Cardiac muscle cell (in vitro differentiated cells and primary cell): ENCODE results near the gene SF1. TPM values are rescaled to one million over a fixed set of nuclear protein-coding genes. Genes with fewer than 3 reads are reported as not detected.

Experiments used
- DNase-seq, 2 donors: peaks; one replicate each; pipeline versions ENCODE4 v3.0.0 to v3.0.0-alpha.2; 2010 to 2017; ENCODE audit warnings: low read depth in 1 of 2, low spot score in 1 of 2
- H3K27ac ChIP-seq: fragments of 200-600 bp; sonication (generic); 2 replicates; pipeline ENCODE4 v1.5.1; 2016
- H3K27me3 ChIP-seq: fragments of 200-600 bp; sonication (generic); 2 replicates; pipeline ENCODE4 v1.6.0; 2016; ENCODE audit warnings: control low read depth
- H3K36me3 ChIP-seq: fragments of 200-600 bp; sonication (generic); 2 replicates; pipeline ENCODE4 v1.5.1; 2016; ENCODE audit warnings: control low read depth
- H3K4me1 ChIP-seq: fragments of 200-600 bp; sonication (generic); 2 replicates; pipeline ENCODE4 v1.8.1; 2017; ENCODE audit warnings: low read depth, mild to moderate bottlenecking, mixed run types
- H3K4me3 ChIP-seq: fragments of 200-600 bp; sonication (generic); 2 replicates; pipeline ENCODE4 v1.5.1; 2016; ENCODE audit warnings: mild to moderate bottlenecking
- H3K9me3 ChIP-seq: fragments of 200-600 bp; sonication (generic); 2 replicates; pipeline ENCODE4 v1.5.1; 2017; ENCODE audit warnings: low read depth, mild to moderate bottlenecking, control low read depth
- CTCF ChIP-seq: IDR thresholded peaks from 2 replicates; pipeline ENCODE4 v1.5.1; 2012; ENCODE audit warnings: low read depth, mild to moderate bottlenecking, low read length
- polyA plus RNA-seq: library from polyadenylated mRNA; unstranded; fragments of >200 nt; fragmentation: Nextera tagmentation; extraction: Ambion mirVana; gene quantifications from 2 replicates; pipeline ENCODE4 v1.2.1, GENCODE V29; 2016
- total RNA-seq: library from RNA; depleted of rRNA; stranded (reverse); fragments of >200 nt; gene quantifications from 2 replicates; pipeline ENCODE4 v1.2.3, GENCODE V29; 2016

Gene SF1
- total and polyA plus RNA-seq, 2 experiments from 2014 or later = 143 to 360 TPM

GRCh38 chr11:64771861-64772260 is 6.5 kb downstream of the SF1 start:
- peaks cover 93% of the 10 kb centered on the region for H3K36me3 ChIP-seq
- H3K27me3 ChIP-seq = no peaks in the 10 kb centered on the region
- H3K9me3 ChIP-seq = no peaks in the 10 kb centered on the region
- no peak for DNase-seq
- H3K27ac ChIP-seq = no peak overlapping the region
- no peak overlapping the region for H3K4me3 ChIP-seq
- TF ChIP-seq CTCF = no peak
- peaks cover 12% of the 10 kb centered on the region for H3K4me1 ChIP-seq

- Histone ChIP-seq H3K9me3 (no peaks in the 10 kb centered on the region), H3K27me3 (no peaks in the 10 kb centered on the region), H3K4me3 (no peak overlapping the region), H3K27ac (no peak overlapping the region), H3K4me1 (peaks cover 6% of the 10 kb centered on the region), H3K36me3 (peaks cover 96% of the 10 kb centered on the region)
- DNase-seq = no peak
- no peak for TF ChIP-seq CTCF
Measured at GRCh38 chr11:64770120-64770519, 8.2 kb downstream of the SF1 start.

DNA sequence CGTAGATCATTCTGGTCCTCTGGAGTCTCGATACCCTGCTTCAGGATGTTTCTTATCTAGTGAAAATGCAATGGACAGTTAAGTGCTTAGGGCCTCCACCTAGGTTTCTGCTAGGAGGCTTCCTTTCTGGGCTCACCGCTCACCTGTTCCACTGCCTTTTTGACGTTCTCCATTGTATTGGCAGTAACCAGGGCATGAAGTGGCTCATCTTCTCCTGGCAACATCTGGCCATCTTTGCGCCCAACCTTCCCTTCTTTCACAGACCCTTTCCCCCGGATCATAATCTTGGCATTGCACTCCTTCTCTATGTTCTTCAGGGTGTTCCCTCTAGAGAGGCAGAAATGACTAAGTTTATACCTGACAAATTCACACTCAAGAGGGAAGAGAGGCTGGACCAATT is 9.1 kb downstream of the SF1 start:
- peaks cover 100% of the 10 kb centered on the region for H3K36me3 ChIP-seq
- H3K27me3 ChIP-seq = no peaks in the 10 kb centered on the region
- peaks cover 12% of the 10 kb centered on the region for H3K4me1 ChIP-seq
- TF ChIP-seq CTCF = no peak
- H3K4me3 ChIP-seq = no peak overlapping the region
- no peak for DNase-seq
- no peaks in the 10 kb centered on the region for H3K9me3 ChIP-seq
- no peak overlapping the region for H3K27ac ChIP-seq

- H3K36me3 ChIP-seq = peaks cover 91% of the 10 kb centered on the region
- H3K4me1 ChIP-seq = peaks cover 22% of the 10 kb centered on the region
- no peak overlapping the region for H3K4me3 ChIP-seq
- no peak for TF ChIP-seq CTCF
- no peak for DNase-seq
- no peaks in the 10 kb centered on the region for H3K9me3 ChIP-seq
- H3K27me3 ChIP-seq = no peaks in the 10 kb centered on the region
- peak overlapping the region; percentile 13 for H3K27ac ChIP-seq
Measured at GRCh38 chr11:64768300-64768694, 10.0 kb downstream of the SF1 start.

- Histone ChIP-seq H3K4me1 (peaks cover 28% of the 10 kb centered on the region), H3K36me3 (peaks cover 84% of the 10 kb centered on the region), H3K9me3 (no peaks in the 10 kb centered on the region), H3K27me3 (no peaks in the 10 kb centered on the region), H3K27ac (peak overlapping the region; percentile 15), H3K4me3 (no peak overlapping the region)
- peak; percentile 82 to 86 for DNase-seq
- TF ChIP-seq CTCF = peak; percentile 80
Measured at GRCh38 chr11:64767344-64768299, 10.7 kb downstream of the SF1 start.
